Left ventricle myocardium superior (tissue), 1 donor: ENCODE data around the gene ASTL. TPM values are rescaled to one million over a fixed set of nuclear protein-coding genes. Genes with fewer than 3 reads are reported as not detected.
A peak's percentile ranks its signal among the peaks of the same experiment; 100 is the strongest.
"Not testable (repeated sequence)": the region's sequence is repeated elsewhere in the genome, so short reads cannot be mapped to it uniquely, and the experiment has no call there.

ENCODE experiments used
- ATAC-seq: fragments of 200-7000 bp; cut with Tn5 transposase; one replicate; pipeline ENCODE4 v1.9.1; 2020; ENCODE audit warnings: mild to moderate bottlenecking, moderate library complexity
- DNase-seq: peaks from one replicate; pipeline ENCODE4 v3.0.0-alpha.2; 2020
- intact Hi-C: fragments of 100-400 bp; cut with micrococcal nuclease; formaldehyde crosslinking; loops from one replicate; pipeline ENCODE4 v1.11.0; 2022
- total RNA-seq: library from RNA; stranded (reverse); fragmentation: NEBNext Ultra II Directional; extraction: Animal tissue kit (Norgen Biotek cat#: 25700); gene quantifications from one replicate; pipeline ENCODE4 v1.2.1, GENCODE V29; 2021
- donor health status: DM: no; HTN: yes; CAD: no; lungs with severe emphysema.

ASTL gene
- total RNA-seq, 1 donor from 2014 or later = not detected

DNA sequence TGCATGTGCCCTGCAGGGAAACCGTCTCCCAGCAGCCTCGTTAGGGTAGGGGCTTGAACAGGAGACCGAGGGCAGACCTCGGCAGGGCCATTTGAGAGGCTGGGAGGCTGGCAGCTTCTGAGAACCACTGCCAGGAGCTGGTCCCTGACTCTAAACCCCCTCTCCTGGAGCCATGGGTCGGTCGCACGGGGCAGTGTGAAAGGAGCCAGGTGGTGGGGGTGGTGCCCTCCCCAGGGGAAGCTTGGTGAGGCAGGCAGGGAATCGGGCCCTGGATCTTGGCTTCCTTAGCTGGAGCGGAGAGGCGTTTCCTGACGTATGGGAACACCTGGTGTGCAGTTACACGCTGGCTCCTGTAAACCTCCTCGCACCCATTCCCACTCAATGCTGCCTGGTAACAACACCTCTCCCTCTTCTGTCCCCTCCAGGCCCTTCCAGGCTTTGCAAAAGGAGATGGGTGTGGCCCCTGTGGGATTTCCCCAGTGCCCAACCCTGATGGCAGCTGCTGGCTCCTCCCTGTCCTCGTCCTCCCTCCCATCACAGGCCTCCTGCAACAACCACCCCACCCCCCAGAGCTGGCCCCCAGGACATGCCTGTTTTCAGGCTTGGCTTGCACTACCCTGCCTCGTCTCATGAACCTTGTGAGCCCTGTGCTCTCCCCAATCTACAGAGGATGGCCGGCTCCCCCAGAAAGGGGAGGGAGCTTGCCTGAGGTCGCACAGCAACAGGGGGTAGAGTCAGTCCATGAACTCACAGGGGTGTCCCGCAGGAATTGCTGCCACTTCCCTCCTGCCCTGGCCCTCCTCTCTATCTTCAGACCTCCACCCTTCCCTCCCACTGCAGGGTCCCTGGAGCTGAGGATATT is 46.4 kb downstream of the ASTL start:
- ATAC-seq (no peak), DNase-seq (peak; percentile 19)
- intact Hi-C loops = no loop called here

DNA sequence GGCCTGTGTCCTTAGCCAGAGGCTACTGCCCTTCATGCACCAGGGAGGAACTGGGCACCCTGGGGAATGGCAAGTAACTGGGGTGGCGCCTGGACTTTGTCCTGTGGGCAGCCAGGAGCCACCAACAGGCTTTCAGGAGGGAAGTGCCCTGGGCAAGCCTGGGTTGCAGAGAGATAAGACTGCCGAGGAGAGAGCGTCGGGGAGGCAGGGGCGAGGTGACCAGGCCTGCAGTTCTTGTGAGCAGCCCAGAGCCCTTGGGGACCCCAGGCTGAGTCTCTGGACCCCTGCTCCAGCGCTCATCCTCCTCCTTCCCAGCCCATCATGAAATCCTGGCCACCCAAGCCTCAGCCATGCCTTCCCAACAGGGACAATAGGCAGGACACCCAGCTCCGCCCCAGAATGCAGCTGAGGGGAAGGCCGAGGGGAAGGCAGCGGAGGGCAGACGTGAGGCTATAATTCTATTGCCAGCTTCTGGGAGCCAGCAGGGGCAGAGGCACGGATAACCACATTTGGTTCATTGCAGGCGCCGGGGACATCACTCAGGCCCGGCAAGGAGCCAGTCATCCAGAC is 47.1 kb downstream of the ASTL start:
- intact Hi-C loops = no loop called here
- peak; percentile 25 for DNase-seq
- no peak for ATAC-seq

DNA sequence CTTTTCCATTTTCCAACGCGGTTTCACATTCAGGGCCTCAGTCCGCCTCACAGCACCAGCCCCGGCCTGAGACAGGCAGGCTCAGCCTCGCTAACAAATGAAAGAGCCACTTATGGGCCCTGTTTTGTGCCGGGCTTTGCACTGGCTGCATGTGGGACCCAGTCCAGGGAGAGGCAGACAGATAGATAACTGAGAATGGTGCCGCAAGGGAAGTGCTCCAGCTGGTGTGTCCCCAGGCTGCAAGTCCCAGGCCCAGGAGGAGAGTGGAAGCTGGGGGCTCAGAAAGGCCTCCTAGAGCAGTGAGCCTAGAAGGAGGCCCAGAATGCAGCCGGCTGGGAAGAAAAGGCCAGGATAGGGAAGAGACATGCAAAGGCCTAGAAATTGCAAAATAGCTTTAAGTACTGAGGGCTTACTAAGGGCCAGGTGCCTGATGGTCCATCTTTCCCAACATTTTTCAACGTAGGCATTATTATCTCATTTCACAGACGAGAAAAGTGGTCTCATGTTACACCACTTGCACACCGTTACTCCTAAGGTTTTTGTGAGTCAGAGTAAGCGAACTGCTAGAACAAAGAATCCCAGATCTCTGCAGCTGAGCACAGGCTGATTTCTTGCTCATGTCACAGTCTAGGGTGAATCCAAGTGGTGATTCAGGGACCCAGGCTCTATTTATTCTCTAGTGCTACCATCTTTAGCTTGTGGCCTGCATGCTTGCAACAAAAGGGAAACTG is 47.9 kb downstream of the ASTL start:
- intact Hi-C loops = no loop called here
- ATAC-seq = peak; percentile 74

DNA sequence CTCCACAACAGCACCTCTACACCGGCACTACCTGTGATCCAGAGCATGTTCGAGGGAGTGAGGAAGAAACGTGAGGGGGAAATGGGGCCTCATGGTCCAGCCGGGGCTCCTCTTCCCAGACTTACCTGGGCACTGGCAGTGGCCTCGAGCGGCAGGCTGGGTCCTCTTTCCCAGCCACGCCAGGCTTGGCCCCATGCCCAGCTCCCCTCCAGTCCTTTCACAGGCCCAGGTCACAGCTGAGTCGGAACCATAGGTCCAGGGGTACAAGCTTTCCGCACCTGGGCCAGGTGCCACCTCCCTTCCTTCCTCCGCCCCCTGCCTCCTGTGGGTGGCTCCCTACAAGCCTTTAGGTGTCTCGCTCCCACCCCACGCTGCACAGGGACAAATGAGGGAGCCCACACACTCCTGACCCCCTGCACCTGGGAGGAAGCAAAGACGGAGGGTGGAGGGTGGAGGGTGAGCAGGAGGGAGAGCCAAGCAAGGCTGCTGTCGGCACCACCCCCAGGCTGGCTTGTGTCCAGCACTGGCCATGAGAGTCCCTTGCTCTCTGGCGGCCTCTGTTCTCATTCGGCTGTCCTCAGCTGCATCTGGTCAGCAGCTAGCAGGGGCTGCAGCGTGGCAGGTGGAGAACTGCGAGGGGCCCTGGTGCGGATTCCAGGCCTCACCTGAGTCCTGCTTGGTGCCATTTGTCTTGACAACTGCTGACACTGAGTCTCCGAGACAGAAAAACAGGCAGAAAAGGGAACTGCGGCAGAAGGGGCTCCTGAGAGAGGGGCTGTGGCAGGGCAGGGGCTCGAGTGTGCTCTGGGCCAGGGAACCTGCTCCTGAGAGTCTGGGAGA is 48.7 kb downstream of the ASTL start:
- intact Hi-C loops = no loop called here
- DNase-seq (peak; percentile 79), ATAC-seq (peak; percentile 75)

More for the DNA sequence above, 47.9 kb downstream of the ASTL start:
- peak; percentile 34 for DNase-seq

DNA sequence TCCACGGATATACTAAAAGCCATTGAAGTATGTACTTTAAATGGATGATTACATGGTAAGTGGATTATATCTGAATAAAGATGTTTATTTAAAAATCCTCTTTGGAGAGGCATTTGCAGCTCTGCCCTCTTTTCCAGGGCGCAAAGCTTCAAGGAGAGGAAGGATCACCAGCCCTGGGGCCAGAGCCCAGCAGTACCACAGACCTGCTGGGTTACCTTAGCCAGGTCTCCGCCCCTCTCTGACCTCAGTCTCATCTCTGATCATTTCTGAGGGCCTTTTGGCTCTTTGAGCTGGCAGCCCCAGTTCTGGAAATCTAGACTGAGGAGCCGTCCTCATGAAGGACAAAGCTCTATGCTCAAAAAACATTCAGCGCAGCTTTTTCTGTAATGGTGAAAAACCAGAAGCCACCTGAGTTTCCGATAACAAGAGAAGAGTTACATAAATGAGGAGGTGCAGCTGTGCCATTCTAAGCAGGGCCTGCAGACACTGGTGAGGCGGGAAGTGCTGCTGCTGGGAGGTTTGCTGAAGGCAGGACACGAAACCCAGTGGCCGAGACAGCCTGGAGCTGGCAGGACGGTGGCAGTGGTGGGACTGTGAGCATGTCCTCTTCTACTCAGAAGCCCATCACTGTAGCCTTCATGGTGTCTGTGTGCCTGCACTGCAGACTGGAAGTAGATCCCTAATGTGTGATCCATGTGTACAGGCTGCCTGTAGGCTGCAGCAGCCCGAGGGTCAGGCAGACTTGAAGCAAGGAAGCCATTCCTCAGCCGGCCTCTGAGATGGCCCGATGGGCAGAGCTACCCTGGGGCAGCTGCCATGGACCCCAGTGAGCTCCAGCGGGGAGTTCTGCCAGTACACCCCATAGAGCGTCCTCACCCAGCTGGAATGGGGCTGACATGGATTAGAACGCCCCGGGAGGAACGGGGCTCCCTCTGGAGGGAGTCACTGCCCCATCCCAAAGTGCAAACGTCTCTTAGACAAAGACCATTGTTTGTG is 49.7 kb downstream of the ASTL start:
- no peak for ATAC-seq
- intact Hi-C loops = no loop called here
- peak; percentile 9 for DNase-seq

DNA sequence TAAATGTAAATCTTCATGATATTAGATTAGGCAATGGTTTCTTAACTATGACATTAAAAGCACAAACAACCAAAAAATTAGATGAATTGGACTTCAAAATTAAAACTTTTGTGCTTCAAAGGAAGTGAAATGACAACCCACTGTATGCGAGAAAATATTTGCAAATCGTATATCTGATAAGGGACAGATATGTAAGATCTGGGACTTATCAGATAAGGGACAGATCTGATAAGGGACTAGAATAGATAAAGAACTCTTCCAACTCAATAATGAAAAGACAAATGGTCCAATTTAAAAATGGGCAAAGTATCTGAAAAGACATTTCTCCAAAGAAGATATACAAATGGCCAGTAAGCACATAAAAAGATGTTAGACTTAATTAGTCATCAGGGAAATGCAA is 51.2 kb downstream of the ASTL start:
- ATAC-seq (no peak), DNase-seq (no peak)
- intact Hi-C loops = no loop called here

DNA sequence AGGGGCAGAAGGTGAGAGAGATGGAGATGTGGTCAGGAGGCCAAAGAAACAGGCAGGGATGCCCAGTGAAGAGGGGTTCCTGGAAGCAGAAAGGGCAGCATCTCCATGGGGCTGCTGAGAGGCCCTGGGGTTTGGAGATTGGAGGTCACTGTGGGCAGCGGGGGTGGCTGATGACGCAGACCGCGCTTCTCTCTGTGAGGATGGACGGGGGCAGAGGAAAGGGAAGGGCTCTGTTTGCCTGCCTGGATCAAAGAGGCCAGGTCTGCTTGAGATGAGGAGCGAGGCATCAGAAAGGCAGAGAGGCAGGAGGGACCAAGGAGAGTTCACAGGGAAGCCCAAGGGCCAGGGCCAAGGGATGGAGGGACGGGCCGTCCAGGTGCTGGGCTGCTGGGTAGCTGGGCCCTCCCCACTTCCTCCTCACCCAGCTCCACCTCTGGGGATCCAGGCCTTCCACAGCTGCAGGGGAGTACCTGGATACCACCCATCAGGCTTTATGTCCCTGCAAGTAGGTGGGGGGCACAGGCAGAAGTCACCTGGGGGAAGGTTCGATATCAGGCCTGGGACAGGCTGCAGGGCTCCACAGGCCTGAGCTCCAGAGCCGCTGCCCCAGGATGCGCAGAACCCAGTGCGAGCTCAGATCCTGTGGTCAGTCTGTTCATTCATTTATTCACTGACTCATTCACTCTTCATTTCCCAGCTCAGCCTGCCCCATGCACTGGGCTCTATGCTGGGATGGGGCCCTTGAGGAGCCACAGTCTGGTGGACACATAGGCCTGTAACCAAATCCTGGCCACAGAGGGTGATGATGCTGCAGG is 52.6 kb downstream of the ASTL start:
- intact Hi-C loops = no loop called here
- no peak for ATAC-seq
- DNase-seq = peak; percentile 10

DNA sequence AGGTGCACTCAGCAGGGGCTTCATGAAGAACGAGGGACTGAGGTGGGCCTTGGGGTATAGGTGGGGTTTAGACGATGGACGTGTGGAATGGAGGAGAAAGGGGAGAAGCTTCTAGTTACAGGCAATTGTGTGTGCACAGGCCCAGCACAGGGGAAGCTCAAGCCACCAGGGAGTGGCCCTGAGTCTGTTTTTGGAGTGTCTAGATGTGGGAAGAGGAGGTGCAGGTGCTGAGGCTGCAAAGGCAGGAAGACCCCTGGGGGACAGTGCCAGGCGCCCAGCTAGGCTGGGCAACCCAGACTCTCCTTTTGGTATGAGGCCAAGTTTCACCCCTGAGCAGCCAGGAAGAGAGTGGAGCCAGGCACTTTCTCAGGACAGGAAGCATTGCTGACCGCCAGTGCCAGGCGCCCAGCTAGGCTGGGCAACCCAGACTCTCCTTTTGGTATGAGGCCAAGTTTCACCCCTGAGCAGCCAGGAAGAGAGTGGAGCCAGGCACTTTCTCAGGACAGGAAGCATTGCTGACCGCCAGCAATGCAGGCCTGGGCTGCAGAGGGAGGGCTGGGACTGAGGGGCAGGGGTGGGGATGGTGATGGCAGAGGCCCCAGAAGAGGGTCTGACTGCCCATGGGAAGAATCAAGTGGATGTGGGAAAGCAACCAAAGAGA is 53.3 kb downstream of the ASTL start:
- ATAC-seq, intact Hi-C loops, DNase-seq: not testable (repeated sequence)

DNA sequence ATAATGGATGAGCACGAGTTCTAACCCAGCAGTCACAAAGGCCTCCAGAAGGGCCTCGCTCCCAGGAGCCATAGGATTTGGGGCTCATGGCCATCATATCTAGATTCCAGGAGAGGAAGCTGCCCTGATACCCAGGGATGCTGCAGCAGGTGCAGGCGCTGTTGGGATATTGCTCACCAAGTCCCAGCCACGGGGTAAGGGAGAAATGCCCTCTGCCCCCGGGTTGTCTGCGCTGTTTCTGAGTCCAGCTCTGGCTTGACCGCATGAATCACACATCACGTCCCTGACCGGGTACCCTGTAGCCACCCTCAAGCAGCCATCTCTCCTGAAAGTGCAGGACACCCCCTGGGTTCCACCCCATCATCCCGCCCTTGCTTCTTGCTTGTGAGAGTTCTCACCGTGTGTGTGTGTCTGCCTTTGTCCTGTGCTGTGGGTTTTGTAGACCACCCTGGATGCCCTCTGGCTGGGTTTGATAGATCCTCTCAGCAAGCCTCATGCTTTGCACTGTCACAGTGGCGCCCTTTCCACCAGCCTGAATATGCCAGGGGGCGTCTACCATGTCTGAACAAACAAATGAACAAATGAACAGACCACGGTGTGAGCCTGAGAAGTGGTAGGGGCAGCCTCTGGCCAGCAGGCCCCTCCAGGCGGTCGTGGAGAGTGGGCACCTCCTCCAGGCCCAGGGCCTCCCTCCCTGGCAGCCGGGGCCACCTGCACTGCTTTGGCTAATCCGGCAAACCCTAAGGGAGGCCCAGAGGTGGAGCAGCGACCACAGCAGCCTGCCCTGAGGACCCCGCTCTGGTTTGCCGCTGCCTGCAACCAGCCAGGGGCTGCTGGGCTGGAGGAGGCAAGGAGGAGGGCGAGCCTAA is 54.1 kb downstream of the ASTL start:
- intact Hi-C loops = no loop called here
- no peak for ATAC-seq
- DNase-seq = peak; percentile 23

DNA sequence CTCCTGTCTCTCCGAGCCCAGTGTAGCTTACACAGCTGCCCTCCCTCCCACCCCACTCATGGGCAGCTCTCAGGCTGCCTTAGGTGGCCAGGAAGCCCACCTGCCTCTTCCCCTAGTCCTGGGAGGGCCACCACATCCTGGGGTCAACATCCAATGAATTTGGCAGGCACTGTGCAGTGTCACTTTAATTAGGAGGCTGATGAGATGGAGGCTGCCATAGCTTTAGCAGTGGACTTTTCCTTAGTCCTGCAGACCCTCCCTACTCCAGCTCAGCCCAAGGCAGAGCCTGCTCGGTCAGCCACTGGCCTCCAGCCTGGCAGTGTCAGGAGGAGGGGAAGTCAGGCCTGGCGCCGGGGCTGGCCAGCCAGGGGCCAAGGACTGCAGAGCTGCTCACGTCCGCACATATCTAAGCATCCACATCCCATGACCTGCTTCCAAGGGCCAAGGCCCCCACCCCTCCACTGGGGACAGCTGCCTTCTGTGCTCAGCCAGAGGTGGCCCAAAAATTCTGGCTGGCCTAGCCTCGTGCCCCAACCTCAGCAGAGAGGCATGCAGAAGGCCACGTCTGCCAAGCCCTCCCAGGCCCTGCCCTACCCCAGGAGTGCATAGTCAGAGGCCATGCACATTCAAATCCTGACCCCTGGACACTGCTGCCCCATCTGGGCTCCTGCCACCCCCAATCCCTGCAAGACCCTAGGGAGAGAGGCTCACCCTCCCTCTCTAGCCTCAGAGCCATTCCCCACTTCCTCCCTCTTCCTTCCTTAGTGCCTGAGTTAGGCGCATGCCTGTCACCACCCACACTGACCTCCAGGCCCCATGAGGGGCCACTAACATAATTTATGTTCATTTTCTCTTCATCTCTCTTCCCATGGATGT is 55.0 kb downstream of the ASTL start:
- intact Hi-C loops = no loop called here
- ATAC-seq = peak; percentile 93
- peak; percentile 73 for DNase-seq

DNA sequence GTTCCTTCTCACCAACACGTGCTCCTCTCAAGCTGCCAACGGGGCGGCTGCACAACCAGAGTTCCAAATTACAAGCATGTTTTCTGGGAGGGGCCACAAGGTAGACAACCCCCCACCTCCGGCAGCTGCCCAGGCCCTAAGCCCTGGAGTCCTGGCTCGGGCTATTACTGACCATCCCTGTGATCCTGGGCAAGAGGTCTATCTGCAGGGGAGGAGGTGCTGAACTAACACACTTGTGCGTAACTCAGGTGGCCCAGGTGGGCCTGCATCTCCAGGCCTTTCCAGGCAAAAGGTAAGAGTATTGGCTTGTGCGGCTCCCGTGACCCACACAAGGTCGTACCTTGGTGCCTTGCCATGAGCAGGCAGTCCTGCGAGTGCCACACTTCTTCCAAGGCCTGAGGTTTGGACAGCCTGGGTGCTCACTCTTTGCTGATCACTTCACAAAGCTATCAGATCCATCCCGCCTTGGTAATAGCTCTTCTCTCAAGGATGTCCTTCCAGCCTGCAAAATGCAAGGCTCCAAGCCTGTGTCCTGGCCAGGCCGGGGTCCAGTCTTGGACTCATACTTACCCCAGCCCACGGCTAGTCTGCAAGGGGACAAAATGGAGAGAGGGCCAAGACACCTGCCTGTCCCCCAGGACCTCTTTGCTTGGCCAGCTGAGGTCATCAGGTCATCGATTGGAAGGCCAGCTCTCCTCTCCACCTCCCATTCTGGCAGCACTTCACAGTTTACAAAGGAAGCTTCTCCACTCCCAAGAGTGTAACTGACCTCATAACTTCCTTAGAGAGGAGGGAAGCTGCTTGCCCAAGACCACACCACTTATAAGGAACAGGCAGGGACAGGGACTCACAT is 55.9 kb downstream of the ASTL start:
- ATAC-seq = peak; percentile 69
- intact Hi-C loops = no loop called here
- peak; percentile 22 for DNase-seq

DNA sequence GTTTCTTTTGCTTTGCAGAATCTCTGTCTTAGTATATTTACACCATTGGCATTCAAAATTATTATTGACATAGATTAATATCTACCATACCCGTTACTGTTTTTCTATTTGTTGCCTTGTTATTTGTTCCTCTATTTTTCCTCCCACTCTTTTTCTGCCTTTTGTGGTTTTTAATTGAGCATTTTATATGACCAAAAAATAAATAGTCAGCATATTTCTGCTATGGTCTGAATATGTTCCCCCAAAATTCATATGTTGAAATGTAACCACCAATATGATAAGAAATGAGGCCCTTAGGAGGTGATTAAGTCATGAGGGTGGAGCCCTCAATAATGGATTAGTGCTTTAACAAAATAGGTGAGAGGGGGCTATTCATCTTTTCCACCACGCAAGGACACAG is 57.3 kb downstream of the ASTL start:
- ATAC-seq = no peak
- DNase-seq = no peak
- intact Hi-C loops = no loop called here

DNA sequence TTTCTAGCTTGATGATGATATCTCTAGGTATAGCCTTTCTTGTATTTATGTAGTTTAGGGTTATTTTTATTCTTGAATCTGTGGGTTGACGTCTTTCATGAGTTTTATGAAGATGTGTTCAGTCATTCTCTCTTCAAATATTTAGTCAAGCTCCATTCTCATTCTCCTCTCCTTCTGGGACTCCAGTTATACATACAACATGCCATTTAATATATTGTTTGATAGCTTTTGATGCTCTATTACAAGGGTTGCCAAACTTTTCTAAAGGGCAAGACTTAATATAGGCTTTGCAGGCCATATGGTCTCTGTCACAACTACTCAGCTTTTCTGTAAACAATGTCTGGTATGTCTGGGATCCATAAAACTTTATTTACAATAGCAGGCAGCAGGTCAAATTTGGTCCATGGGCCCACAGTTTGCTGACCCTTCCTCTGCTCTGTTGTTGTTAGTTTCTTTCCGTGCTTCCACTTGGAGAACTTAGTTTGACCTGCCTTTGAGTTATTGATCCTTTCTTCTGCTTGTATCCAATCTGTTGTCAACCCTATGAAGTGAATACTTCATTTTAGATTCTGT is 63.0 kb downstream of the ASTL start:
- ATAC-seq = no peak
- intact Hi-C loops = no loop called here
- no peak for DNase-seq

DNA sequence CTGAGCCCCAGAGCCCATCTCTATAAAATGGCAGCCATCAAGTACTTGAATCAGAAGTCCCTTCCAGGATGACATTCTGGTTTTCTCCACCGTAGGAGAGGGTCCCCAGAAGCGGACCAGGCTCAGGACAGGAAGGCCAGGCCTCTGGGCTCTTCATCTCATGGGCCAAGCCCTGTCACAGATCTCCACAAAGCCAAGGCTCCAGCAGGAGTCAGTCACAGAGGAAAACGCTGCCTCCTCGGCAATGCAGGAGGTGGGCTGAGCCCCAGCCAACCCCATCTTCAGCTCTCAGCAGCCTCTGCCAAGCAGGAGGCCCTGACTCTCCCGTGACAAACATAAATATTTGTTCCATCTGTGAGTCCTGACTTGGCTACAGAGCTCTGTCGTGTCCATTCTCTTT is 64.1 kb downstream of the ASTL start:
- ATAC-seq = no peak
- no peak for DNase-seq
- intact Hi-C loops = no loop called here
